Measurements from ENCODE around the gene LTC4S. TPM values are rescaled to one million over a fixed set of nuclear protein-coding genes. Genes with fewer than 3 reads are reported as not detected.

LTC4S gene
- total RNA-seq, 1 experiment from 2014 or later: 0.87 TPM

GRCh38 chr5:179794171-179794570 is 385 bp downstream of the LTC4S start:
- no peak for DNase-seq (ENCODE audit: extremely low read depth, low read depth)

DNA sequence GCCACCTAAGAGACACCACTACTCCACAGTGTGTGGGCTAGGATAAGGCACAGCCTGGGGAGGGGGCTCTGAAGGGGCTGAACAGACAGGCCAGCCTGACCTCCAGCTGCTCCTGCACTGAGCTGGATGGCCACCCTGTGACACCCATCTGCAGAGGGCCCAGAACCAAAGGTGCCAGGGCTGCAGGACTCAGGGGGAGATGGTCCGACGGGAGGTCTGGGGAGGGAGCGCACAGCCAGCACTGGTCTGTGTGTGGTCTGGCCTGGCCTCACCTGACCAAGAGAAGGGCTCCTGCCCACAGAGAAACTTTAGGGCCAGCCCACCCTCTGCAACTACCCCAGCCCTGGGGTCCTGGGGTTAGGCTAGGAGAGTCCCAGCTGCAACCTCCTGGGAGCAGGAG is 789 bp downstream of the LTC4S start:
- no peak for DNase-seq (ENCODE audit: extremely low read depth, low read depth)

DNA sequence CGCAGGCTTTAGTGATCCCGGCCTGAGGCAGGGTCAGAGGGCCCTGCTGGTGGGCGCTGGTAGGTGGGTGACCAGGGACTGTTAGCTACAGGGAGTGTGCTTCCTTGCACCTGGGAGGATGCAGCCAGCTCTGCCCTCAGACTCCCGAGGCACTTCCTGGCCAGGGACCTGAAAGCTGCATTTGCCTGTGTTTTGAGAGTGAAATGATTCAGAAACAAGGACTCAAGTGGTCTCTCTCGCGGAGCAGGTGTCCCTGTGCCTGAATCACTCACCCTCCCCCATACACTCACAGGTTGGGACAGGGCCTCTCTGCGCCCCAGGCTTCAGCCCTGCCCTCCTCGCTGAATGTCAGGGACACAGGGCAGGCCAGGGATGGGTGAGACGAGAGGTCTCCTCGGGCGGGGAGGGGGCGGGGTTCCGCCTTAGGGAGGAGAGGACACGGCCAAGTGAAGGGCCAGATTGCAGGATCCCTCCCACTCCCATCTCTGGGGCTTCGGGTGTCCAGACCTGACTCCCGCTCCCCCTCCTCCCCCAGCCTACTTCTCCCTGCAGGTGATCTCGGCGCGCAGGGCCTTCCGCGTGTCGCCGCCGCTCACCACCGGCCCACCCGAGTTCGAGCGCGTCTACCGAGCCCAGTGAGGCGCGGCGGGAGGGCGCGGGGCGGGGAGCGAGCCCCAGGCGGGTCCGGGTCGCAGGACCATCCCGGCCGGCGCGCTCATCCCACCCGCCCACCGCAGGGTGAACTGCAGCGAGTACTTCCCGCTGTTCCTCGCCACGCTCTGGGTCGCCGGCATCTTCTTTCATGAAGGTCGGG is 1.5 kb downstream of the LTC4S start:
- DNase-seq (ENCODE audit: extremely low read depth, low read depth): no peak

DNA sequence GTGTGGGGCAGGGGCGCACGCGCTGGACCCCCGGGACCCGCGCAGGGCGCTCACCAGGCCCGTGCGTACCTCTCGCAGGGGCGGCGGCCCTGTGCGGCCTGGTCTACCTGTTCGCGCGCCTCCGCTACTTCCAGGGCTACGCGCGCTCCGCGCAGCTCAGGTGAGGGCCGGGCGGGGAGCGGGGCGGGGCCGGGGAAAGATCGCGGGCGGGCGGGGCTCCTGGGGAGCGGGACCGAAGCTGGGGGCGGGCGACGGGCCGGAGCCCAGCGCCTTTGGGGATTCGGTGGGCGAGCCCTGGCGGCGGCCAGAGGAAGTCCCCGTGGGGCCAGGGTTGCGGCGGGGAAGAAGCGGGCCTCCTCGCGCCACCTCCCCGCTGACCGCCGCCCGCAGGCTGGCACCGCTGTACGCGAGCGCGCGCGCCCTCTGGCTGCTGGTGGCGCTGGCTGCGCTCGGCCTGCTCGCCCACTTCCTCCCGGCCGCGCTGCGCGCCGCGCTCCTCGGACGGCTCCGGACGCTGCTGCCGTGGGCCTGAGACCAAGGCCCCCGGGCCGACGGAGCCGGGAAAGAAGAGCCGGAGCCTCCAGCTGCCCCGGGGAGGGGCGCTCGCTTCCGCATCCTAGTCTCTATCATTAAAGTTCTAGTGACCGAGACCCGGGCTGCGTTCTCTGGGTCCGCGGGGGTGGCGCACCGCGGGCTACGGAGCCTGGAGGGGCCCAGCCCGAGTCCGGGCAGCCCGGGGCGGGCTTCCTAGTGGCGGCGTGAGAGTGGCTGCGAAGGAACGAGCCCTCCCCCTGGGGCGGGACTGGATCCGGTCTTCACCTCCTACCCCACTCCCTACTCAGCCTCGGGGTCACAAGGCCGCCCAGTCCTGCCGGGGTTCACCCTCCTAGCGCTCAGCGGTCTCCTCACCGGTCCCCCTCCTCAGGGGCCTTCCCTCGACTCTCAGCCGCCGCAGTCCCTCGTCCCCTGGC is 2.4 kb downstream of the LTC4S start:
- peak; percentile 72 for DNase-seq (ENCODE audit: extremely low read depth, low read depth)

DNA sequence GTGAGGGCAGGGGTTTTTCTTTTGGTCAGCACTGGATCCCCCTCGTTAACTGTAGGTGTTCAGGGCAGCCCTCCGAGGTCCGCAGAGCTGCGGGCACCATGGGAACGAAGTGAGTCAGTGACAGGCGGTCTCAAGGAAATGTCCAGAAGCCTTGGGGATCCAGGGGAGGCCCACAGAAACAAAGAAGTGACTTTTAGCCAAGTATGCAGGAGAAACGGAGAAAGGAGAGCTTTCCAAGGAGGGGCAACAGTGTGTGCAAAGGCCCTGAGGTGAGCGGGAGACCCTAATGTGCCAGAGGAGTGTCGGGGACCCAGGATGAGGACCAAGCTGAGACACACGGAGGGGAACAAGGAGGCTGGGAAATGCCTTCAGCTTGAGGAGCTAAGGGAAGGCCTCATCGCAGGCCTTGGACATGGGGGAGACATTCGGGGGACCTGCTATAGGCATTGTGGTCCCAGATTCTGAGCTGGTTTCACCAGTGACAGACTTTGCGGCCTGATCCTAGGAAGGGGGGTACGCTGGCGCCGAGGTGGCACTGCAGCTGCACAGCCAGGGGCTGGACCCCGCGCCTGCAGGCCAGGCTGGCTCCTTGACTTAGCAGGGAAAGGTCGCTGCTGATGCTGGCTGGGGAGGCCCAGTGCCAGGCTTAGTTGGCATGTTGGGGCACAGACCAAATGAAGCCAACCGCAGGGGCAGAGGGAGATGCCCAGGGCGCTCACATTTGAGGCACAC is 3.3 kb downstream of the LTC4S start:
- no peak for DNase-seq (ENCODE audit: extremely low read depth, low read depth)

GRCh38 chr5:179797741-179798140 is 4.0 kb downstream of the LTC4S start:
- DNase-seq (ENCODE audit: extremely low read depth, low read depth): no peak

GRCh38 chr5:179798144-179798770 is 4.5 kb downstream of the LTC4S start:
- DNase-seq (ENCODE audit: extremely low read depth, low read depth): no peak

- no peak for DNase-seq (ENCODE audit: extremely low read depth, low read depth)
These were observed 5.2 kb downstream of the LTC4S start for GRCh38 chr5:179798771-179799643.

DNA sequence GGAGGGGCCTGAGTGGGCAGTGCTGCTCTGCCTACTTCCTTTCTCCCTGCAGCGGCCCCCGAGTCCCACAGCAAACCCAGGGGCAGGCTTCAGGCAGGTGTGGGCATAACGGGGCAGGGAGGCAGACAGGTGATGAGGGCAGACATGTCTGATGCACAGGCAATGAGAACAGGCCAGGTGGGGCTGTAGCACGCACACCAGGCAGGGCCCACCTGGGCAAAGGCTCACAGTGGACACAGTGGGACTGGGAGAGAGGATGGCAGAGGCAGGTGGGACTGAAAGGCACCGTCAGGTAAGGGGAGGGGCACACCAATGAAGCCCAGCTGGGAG is 5.8 kb downstream of the LTC4S start:
- DNase-seq (ENCODE audit: extremely low read depth, low read depth): no peak

DNA sequence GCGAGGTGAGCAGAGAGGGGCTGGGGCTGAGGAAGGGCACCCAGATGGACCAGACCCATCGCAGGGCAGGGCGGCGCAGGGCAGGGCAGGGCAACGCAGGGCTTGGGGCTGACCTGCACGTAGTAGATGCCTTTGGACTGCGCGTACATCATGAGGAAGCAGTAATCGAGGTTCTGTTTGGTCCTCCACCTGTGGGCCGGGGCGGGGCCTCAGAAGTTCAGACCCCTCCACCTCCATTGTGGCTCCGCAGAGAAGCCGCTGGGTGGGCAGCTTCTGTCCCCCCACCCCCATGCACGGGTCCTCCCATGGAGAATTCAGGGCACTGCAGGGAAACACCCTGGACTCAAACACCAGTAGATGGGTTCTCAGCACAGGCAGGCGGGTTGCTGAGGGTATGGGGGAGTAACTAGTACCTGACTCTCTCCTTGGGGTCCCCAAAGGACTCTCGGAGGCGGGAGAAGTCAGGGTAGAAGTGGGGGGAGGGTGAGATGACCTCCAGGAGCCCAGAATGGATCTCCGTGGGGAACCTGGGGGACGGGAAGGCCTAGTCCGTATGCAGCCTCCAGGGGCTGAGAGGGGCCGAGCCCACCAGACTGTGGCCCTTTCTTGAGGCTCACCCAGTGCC is 6.4 kb downstream of the LTC4S start:
- DNase-seq (ENCODE audit: extremely low read depth, low read depth): no peak

- no peak for DNase-seq (ENCODE audit: extremely low read depth, low read depth)
These were observed 7.0 kb downstream of the LTC4S start for GRCh38 chr5:179800696-179801201.

DNA sequence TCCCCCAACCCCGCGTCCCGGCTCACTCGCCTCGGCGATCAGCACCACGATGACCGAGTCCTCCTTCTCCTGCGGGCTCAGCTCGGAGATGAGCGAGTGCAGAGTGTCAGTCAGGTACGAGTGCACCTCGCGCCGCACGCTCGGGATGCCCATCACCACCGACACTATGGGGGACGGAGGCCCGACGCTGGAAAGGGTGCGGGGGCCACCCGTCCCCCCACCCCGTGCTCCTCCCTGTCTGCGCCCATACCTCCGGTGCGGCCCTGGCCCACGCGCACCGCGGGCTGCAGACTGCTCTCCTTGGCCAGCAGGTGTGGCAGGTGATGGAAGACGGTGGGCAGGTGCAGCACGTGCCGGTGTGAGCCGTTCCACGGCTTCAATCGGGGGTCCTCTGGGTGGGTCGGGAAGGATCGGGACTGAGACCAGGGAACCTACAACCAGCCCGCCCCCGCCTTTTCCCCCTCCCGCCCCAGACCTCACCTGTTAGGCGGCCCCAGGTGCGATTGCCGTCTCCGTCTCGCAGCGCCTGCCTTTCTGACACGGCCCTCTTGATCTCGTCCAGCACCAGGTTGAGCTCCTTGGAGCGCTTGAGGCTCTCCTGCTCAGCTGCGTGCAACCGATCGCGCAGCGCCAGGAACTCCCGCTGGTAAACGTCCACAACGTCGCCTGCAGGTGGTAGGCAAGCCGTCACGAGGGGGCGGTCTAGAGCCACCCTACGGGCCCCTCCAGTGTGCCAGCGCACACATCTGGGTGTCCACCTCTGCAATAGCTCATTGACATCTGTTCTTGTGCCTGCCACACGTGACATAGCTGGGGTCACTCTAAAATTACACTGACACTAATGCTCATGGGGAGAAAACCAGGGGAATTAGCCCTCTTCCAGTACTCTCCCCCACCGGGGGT is 7.8 kb downstream of the LTC4S start:
- DNase-seq (ENCODE audit: extremely low read depth, low read depth): no peak

DNA sequence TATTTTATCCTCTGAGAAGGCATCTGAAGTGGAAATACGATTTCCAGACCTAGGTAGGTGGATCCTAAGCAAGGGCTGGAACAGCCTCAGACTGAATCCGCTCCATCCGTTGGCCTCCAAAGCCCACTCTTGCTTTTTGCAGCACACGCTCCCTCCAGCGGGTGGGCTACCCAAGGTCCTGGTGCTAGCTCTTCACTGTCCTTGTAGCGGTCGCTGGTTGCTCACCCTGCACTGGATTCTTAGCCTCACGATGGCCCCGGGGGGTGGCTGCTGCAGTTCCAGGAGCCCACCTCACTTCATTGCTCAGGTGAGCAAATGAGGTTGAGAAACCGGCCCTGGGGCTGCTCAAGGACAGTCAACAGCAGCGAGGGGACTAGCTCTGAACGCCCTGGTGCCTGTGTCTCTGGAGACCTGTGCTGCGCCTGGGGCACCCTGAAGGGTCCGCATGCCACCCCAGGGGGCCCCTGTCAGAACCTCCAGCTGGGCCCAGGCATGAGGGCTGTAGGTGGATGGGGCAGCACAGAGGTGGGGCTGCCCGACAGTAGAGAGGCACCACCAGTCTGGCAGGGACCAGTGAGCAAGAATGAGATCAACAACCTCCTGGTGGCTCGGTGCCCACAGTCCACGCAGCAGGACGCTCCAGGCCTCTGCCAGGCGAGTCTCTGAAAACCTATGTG is 8.6 kb downstream of the LTC4S start:
- no peak for DNase-seq (ENCODE audit: extremely low read depth, low read depth)

GRCh38 chr5:179802950-179803562 is 9.3 kb downstream of the LTC4S start:
- DNase-seq (ENCODE audit: extremely low read depth, low read depth): no peak

- no peak for DNase-seq (ENCODE audit: extremely low read depth, low read depth)
These were observed 10.1 kb downstream of the LTC4S start for GRCh38 chr5:179803651-179804554.

GRCh38 chr5:179804555-179804947 is 10.8 kb downstream of the LTC4S start:
- no peak for DNase-seq (ENCODE audit: extremely low read depth, low read depth)
